Epithelial cell of esophagus (primary cell): ENCODE data around the gene NMU.

Experiments
- DNase-seq: peaks from one replicate; pipeline ENCODE4 v3.0.0; 2010; ENCODE audit warnings: low read depth
- H3K4me3 ChIP-seq: 2 replicates; pipeline ENCODE4 v1.5.1; 2011; ENCODE audit warnings: mild to moderate bottlenecking, low read length, control low read depth
- CTCF ChIP-seq: IDR thresholded peaks from 2 replicates; pipeline ENCODE4 v1.5.1; 2011; ENCODE audit warnings: low read depth, mild to moderate bottlenecking, low read length, control low read depth, inconsistent platforms; ENCODE audit not compliant: insufficient read depth; ENCODE audit errors: missing control alignments

The NMU gene

GRCh38 chr4:55671667-55672066 lies 35.6 kb upstream of the NMU start:
- TF ChIP-seq CTCF: no peak
- DNase-seq: no peak
- no peak overlapping the region for H3K4me3 ChIP-seq

- DNase-seq: no peak
- no peak for TF ChIP-seq CTCF
- H3K4me3 ChIP-seq: no peak overlapping the region
Observed at GRCh38 chr4:55670695-55671094, 34.6 kb upstream of the NMU start.

GRCh38 chr4:55668449-55668848 lies 32.4 kb upstream of the NMU start:
- TF ChIP-seq CTCF: no peak
- H3K4me3 ChIP-seq: no peak overlapping the region
- DNase-seq: no peak

- DNase-seq: no peak
- H3K4me3 ChIP-seq: no peak overlapping the region
- TF ChIP-seq CTCF: no peak
Observed at GRCh38 chr4:55666535-55666934, 30.4 kb upstream of the NMU start.

- TF ChIP-seq CTCF: no peak
- no peak for DNase-seq
- H3K4me3 ChIP-seq: no peak overlapping the region
Observed at GRCh38 chr4:55663145-55663544, 27.0 kb upstream of the NMU start.

GRCh38 chr4:55661398-55662056 lies 25.4 kb upstream of the NMU start:
- no peak for DNase-seq
- no peak overlapping the region for H3K4me3 ChIP-seq
- no peak for TF ChIP-seq CTCF

GRCh38 chr4:55658657-55659056 lies 22.6 kb upstream of the NMU start:
- TF ChIP-seq CTCF: no peak
- H3K4me3 ChIP-seq: no peak overlapping the region

More at GRCh38 chr4:55658657-55659056, 22.6 kb upstream of the NMU start:
- DNase-seq: peak; percentile 10
